Kidney epithelial cell (primary cell): ENCODE measurements around the gene ZNF624. TPM values are rescaled to one million over a fixed set of nuclear protein-coding genes. Genes with fewer than 3 reads are reported as not detected.

Source experiments
- DNase-seq: peaks from one replicate; pipeline ENCODE4 v3.0.0-alpha.2; 2010; ENCODE audit warnings: low read depth
- H3K27me3 ChIP-seq: 2 replicates; pipeline ENCODE4 v1.6.0; 2011; ENCODE audit warnings: low read length; ENCODE audit not compliant: control insufficient read depth, insufficient read depth
- H3K36me3 ChIP-seq: 2 replicates; pipeline ENCODE4 v1.5.1; 2011; ENCODE audit warnings: low read length; ENCODE audit not compliant: control insufficient read depth, insufficient read depth
- H3K4me3 ChIP-seq: 2 replicates; pipeline ENCODE4 v1.5.1; 2011; ENCODE audit warnings: low read depth, mild to moderate bottlenecking, control low read depth, low read length
- CTCF ChIP-seq: IDR thresholded peaks from 2 replicates; pipeline ENCODE4 v1.5.1; 2011; ENCODE audit warnings: mild to moderate bottlenecking, moderate library complexity, low read length, control low read depth, inconsistent platforms; ENCODE audit not compliant: insufficient read depth, poor library complexity, severe bottlenecking
- total RNA-seq: library from RNA; depleted of rRNA; stranded (reverse); fragments of >200 nt; gene quantifications from 2 replicates; pipeline ENCODE4 v1.2.3, GENCODE V29; 2015

The ZNF624 gene
- total RNA-seq, 1 donor from 2014 or later, result 8.7 TPM

- H3K4me3 ChIP-seq, result no peak overlapping the region
- H3K36me3 ChIP-seq, result no peaks in the 10 kb centered on the region
- DNase-seq, result no peak
- H3K27me3 ChIP-seq, result peaks cover 9% of the 10 kb centered on the region
- TF ChIP-seq CTCF, result no peak
These were observed 9.3 kb upstream of the ZNF624 start for GRCh38 chr17:16662936-16663335.

DNA sequence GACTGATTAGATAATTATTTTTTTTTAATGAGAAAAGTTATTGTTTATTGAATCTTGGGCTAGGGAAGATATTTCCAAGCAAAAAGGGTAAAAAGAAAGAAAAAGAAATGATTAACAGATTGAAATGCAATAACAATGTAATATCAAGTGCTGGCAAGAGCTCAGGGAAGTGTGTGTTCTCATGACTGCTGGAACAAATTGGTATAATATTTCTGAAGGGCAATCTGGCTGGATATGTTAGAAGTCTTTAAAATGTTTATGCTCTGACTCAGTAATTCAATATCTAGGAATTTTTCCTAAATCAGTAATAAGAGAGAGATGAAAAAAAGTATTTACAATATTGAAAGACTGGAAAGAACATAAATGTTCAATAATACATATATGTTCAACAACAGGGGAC is 7.6 kb upstream of the ZNF624 start:
- Histone ChIP-seq H3K27me3 (no peaks in the 10 kb centered on the region), H3K4me3 (no peak overlapping the region), H3K36me3 (no peaks in the 10 kb centered on the region)
- no peak for TF ChIP-seq CTCF
- DNase-seq, result no peak

- TF ChIP-seq CTCF, result no peak
- no peaks in the 10 kb centered on the region for H3K27me3 ChIP-seq
- peak overlapping the region; percentile 79 for H3K4me3 ChIP-seq
- H3K36me3 ChIP-seq, result no peaks in the 10 kb centered on the region
- DNase-seq, result no peak
These were observed 743 bp downstream of the ZNF624 start for GRCh38 chr17:16652847-16653366.

DNA sequence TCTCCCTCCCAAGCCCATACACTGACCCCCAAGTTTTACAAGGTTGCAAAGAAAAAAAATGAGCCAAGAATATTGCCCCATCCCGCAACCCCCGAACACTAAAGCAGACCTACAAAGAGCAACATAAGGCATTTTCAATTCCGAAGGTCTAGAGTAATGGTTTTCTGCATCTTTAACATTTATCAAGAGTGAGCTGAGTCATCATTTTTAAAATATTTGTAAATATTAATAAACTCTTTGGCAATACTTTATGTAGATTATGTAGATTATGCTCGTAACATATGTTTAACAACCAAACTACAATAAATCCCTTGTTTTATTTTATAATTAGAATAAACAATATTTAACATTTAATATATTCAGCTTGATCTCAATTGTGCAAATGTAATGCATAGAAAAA is 1.4 kb downstream of the ZNF624 start:
- no peaks in the 10 kb centered on the region for H3K27me3 ChIP-seq
- no peak overlapping the region for H3K4me3 ChIP-seq
- no peak for DNase-seq
- no peaks in the 10 kb centered on the region for H3K36me3 ChIP-seq
- no peak for TF ChIP-seq CTCF

DNA sequence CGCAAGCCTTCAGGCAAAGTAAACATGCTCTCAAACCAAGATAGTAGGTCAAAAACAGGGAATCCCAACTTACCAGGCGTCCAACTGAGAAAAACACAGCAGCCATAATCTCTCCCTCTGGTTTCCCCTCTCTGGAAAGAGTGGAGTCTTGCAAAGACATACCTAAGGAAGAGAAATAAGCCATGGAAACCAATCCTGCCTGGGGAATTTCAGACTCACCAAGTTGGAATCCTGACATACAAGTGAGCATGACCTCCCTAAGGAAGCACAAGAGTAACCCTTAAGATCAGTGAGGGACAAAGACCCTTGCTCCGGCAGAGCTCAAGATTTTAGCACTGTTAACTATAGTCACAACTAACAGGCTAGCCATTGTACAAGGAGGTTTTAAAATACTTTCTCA is 4.1 kb downstream of the ZNF624 start:
- TF ChIP-seq CTCF, result no peak
- Histone ChIP-seq H3K36me3 (no peaks in the 10 kb centered on the region), H3K4me3 (no peak overlapping the region), H3K27me3 (no peaks in the 10 kb centered on the region)
- no peak for DNase-seq

GRCh38 chr17:16639438-16639837 is 14.2 kb downstream of the ZNF624 start:
- no peaks in the 10 kb centered on the region for H3K36me3 ChIP-seq
- no peak for DNase-seq
- TF ChIP-seq CTCF, result no peak
- H3K4me3 ChIP-seq, result no peak overlapping the region
- H3K27me3 ChIP-seq, result no peaks in the 10 kb centered on the region
